Measurements from ENCODE around the gene XRN1. TPM values are rescaled to one million over a fixed set of nuclear protein-coding genes. Genes with fewer than 3 reads are reported as not detected.
"Not testable (repeated sequence)": the region's sequence is repeated elsewhere in the genome, so short reads cannot be mapped to it uniquely, and the experiment has no call there.

XRN1 gene
- total RNA-seq, 2 experiments from 2014 or later, result 88.8 to 89.8 TPM

GRCh38 chr3:142417302-142417701 lies 30.5 kb downstream of the XRN1 start:
- POLR2A ChIA-PET, result no interaction called here
- Mint-ChIP-seq H3K9me3 (no peaks in the 10 kb centered on the region), H3K4me3 (no peak overlapping the region), H3K27ac (no peak overlapping the region), H3K27me3 (no peaks in the 10 kb centered on the region), H3K4me1 (no peaks in the 10 kb centered on the region), H3K36me3 (peaks cover 25% of the 10 kb centered on the region)
- ATAC-seq (ENCODE audit: low read depth) (no peak), DNase-seq (no peak)

GRCh38 chr3:142400537-142400936 lies 47.3 kb downstream of the XRN1 start:
- ATAC-seq (ENCODE audit: low read depth); H3K9me3 Mint-ChIP-seq; H3K4me1 Mint-ChIP-seq; H3K4me3 Mint-ChIP-seq; H3K27me3 Mint-ChIP-seq; DNase-seq; H3K27ac Mint-ChIP-seq; POLR2A ChIA-PET: not testable (repeated sequence)
- peaks cover 48% of the 10 kb centered on the region for H3K36me3 Mint-ChIP-seq

- POLR2A ChIA-PET, result no interaction called here
- Mint-ChIP-seq H3K27ac (no peak overlapping the region), H3K4me3 (no peak overlapping the region), H3K9me3 (peaks cover 3% of the 10 kb centered on the region), H3K27me3 (no peaks in the 10 kb centered on the region), H3K4me1 (no peaks in the 10 kb centered on the region), H3K36me3 (peaks cover 36% of the 10 kb centered on the region)
- DNase-seq (no peak), ATAC-seq (ENCODE audit: low read depth) (no peak)
Measured at GRCh38 chr3:142394921-142395622, 52.8 kb downstream of the XRN1 start.

GRCh38 chr3:142385078-142385477 lies 62.8 kb downstream of the XRN1 start:
- H3K27me3 Mint-ChIP-seq, result no peaks in the 10 kb centered on the region
- no peak overlapping the region for H3K27ac Mint-ChIP-seq
- POLR2A ChIA-PET, result no interaction called here
- no peak overlapping the region for H3K4me3 Mint-ChIP-seq
- H3K4me1 Mint-ChIP-seq, result no peaks in the 10 kb centered on the region
- peaks cover 3% of the 10 kb centered on the region for H3K9me3 Mint-ChIP-seq
- ATAC-seq (ENCODE audit: low read depth), result no peak
- no peak for DNase-seq
- H3K36me3 Mint-ChIP-seq, result peaks cover 51% of the 10 kb centered on the region

GRCh38 chr3:142374687-142375086 lies 73.2 kb downstream of the XRN1 start:
- Mint-ChIP-seq H3K4me3 (no peak overlapping the region), H3K9me3 (no peaks in the 10 kb centered on the region), H3K27ac (no peak overlapping the region), H3K36me3 (peaks cover 29% of the 10 kb centered on the region), H3K27me3 (no peaks in the 10 kb centered on the region), H3K4me1 (peaks cover 8% of the 10 kb centered on the region)
- ATAC-seq (ENCODE audit: low read depth), result no peak
- DNase-seq, result no peak
- POLR2A ChIA-PET, result no interaction called here

- POLR2A ChIA-PET; H3K27ac Mint-ChIP-seq; H3K27me3 Mint-ChIP-seq; H3K4me1 Mint-ChIP-seq; ATAC-seq (ENCODE audit: low read depth); H3K4me3 Mint-ChIP-seq; DNase-seq; H3K9me3 Mint-ChIP-seq: not testable (repeated sequence)
- peaks cover 23% of the 10 kb centered on the region for H3K36me3 Mint-ChIP-seq
Measured at GRCh38 chr3:142369576-142369975, 78.3 kb downstream of the XRN1 start.

- ATAC-seq (ENCODE audit: low read depth), result no peak
- DNase-seq, result no peak
- POLR2A ChIA-PET, result no interaction called here
- H3K9me3 Mint-ChIP-seq, result no peaks in the 10 kb centered on the region
- peaks cover 2% of the 10 kb centered on the region for H3K4me1 Mint-ChIP-seq
- peak overlapping the region; percentile 1 for H3K27ac Mint-ChIP-seq
- H3K27me3 Mint-ChIP-seq, result no peaks in the 10 kb centered on the region
- peaks cover 21% of the 10 kb centered on the region for H3K36me3 Mint-ChIP-seq
- no peak overlapping the region for H3K4me3 Mint-ChIP-seq
Measured at GRCh38 chr3:142366434-142366833, 81.4 kb downstream of the XRN1 start.

- Mint-ChIP-seq H3K4me1 (peaks cover 1% of the 10 kb centered on the region), H3K36me3 (peaks cover 26% of the 10 kb centered on the region), H3K9me3 (no peaks in the 10 kb centered on the region), H3K27ac (no peak overlapping the region), H3K4me3 (no peak overlapping the region), H3K27me3 (no peaks in the 10 kb centered on the region)
- POLR2A ChIA-PET, result no interaction called here
- no peak for DNase-seq
- ATAC-seq (ENCODE audit: low read depth), result no peak
Measured at GRCh38 chr3:142363936-142364467, 83.8 kb downstream of the XRN1 start.

GRCh38 chr3:142363433-142363832 lies 84.4 kb downstream of the XRN1 start:
- POLR2A ChIA-PET; H3K4me1 Mint-ChIP-seq; H3K27me3 Mint-ChIP-seq; DNase-seq; H3K4me3 Mint-ChIP-seq; H3K27ac Mint-ChIP-seq; H3K9me3 Mint-ChIP-seq; ATAC-seq (ENCODE audit: low read depth): not testable (repeated sequence)
- peaks cover 24% of the 10 kb centered on the region for H3K36me3 Mint-ChIP-seq

GRCh38 chr3:142359367-142359766 lies 88.5 kb downstream of the XRN1 start:
- POLR2A ChIA-PET, result no interaction called here
- H3K9me3 Mint-ChIP-seq, result no peaks in the 10 kb centered on the region
- H3K36me3 Mint-ChIP-seq, result peaks cover 38% of the 10 kb centered on the region
- no peak for DNase-seq
- no peaks in the 10 kb centered on the region for H3K27me3 Mint-ChIP-seq
- no peak for ATAC-seq (ENCODE audit: low read depth)
- H3K27ac Mint-ChIP-seq, result no peak overlapping the region
- H3K4me1 Mint-ChIP-seq, result peaks cover 1% of the 10 kb centered on the region
- H3K4me3 Mint-ChIP-seq, result no peak overlapping the region

- DNase-seq (no peak), ATAC-seq (ENCODE audit: low read depth) (no peak)
- Mint-ChIP-seq H3K9me3 (no peaks in the 10 kb centered on the region), H3K4me1 (peaks cover 1% of the 10 kb centered on the region), H3K27me3 (no peaks in the 10 kb centered on the region), H3K27ac (no peak overlapping the region), H3K4me3 (no peak overlapping the region), H3K36me3 (peaks cover 49% of the 10 kb centered on the region)
- POLR2A ChIA-PET, result no interaction called here
Measured at GRCh38 chr3:142356818-142357217, 91.0 kb downstream of the XRN1 start.

GRCh38 chr3:142355692-142356091 lies 92.1 kb downstream of the XRN1 start:
- no peaks in the 10 kb centered on the region for H3K9me3 Mint-ChIP-seq
- POLR2A ChIA-PET, result no interaction called here

GRCh38 chr3:142354076-142354475 lies 93.8 kb downstream of the XRN1 start:
- Mint-ChIP-seq H3K27me3 (no peaks in the 10 kb centered on the region), H3K27ac (no peak overlapping the region), H3K36me3 (peaks cover 43% of the 10 kb centered on the region), H3K9me3 (no peaks in the 10 kb centered on the region), H3K4me3 (no peak overlapping the region), H3K4me1 (no peaks in the 10 kb centered on the region)
- ATAC-seq (ENCODE audit: low read depth) (no peak), DNase-seq (no peak)
- POLR2A ChIA-PET, result no interaction called here

More at GRCh38 chr3:142355692-142356091, 92.1 kb downstream of the XRN1 start:
- peaks cover 51% of the 10 kb centered on the region for H3K36me3 Mint-ChIP-seq
- ATAC-seq (ENCODE audit: low read depth) (no peak), DNase-seq (no peak)
- H3K4me1 Mint-ChIP-seq, result peaks cover 1% of the 10 kb centered on the region
- H3K27ac Mint-ChIP-seq, result no peak overlapping the region
- no peak overlapping the region for H3K4me3 Mint-ChIP-seq
- H3K27me3 Mint-ChIP-seq, result no peaks in the 10 kb centered on the region

GRCh38 chr3:142353571-142353970 lies 94.3 kb downstream of the XRN1 start:
- peaks cover 43% of the 10 kb centered on the region for H3K36me3 Mint-ChIP-seq
- ATAC-seq (ENCODE audit: low read depth) (no peak), DNase-seq (no peak)
- no peak overlapping the region for H3K4me3 Mint-ChIP-seq
- H3K4me1 Mint-ChIP-seq, result no peaks in the 10 kb centered on the region
- H3K9me3 Mint-ChIP-seq, result no peaks in the 10 kb centered on the region
- no peaks in the 10 kb centered on the region for H3K27me3 Mint-ChIP-seq
- H3K27ac Mint-ChIP-seq, result no peak overlapping the region
- POLR2A ChIA-PET, result no interaction called here
